GM21723 (cell line): ENCODE data around the gene SKP1.
"Not testable (repeated sequence)": the region's sequence is repeated elsewhere in the genome, so short reads cannot be mapped to it uniquely, and the experiment has no call there.

Experiments
- ATAC-seq: cut with Tn5 transposase; IDR thresholded peaks from one replicate; pipeline ENCODE4 v1.9.1; 2021; ENCODE audit warnings: mild to moderate bottlenecking, moderate library complexity; ENCODE audit not compliant: unreplicated experiment

Gene SKP1

GRCh38 chr5:134177369-134178095 lies 782 bp upstream of the SKP1 start:
- ATAC-seq, result no peak

GRCh38 chr5:134175921-134176510 lies 734 bp downstream of the SKP1 start:
- ATAC-seq, result peak; percentile 29

- no peak for ATAC-seq
Measured at GRCh38 chr5:134174841-134175839, 1.6 kb downstream of the SKP1 start.

DNA sequence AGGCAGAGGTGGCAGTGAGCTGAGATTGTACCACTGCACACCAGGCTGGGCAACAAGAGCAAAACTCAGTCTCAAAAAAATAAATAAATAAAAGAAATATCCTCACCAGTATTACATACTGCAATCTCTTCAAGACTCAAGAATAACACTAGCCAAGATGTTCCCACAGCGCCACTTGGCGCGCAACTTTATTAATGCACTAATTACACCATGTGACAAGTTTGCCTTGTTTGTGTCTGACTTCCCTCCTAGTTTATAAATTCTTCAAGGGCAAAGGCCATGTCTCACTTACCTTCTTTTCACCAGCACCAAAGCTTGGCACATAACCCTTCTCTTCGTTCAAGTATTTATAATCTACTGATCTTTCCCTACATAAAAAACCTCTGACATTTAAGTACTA lies 4.8 kb downstream of the SKP1 start:
- ATAC-seq, result no peak

DNA sequence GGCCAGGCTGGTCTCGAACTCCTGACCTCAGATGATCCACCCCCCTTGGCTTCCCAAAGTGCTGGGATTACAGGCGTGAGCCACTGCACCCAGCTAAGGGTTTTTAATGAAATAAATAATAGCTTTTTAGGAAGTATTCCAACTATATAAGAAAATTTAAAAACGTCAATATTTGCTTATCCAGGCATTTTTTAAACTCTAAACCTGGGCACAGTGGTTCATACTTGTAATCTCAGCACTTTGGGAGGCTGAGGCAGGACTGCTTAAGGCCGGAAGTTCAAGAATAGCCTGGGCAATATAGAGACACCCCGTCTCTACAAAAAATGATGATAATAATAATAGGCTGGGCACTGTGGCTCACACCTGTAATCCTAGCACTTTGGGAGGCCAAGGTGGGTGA lies 14.2 kb downstream of the SKP1 start:
- ATAC-seq, result no peak

GRCh38 chr5:134161513-134162395 lies 15.0 kb downstream of the SKP1 start:
- no peak for ATAC-seq

GRCh38 chr5:134153657-134154056 lies 23.1 kb downstream of the SKP1 start:
- no peak for ATAC-seq

DNA sequence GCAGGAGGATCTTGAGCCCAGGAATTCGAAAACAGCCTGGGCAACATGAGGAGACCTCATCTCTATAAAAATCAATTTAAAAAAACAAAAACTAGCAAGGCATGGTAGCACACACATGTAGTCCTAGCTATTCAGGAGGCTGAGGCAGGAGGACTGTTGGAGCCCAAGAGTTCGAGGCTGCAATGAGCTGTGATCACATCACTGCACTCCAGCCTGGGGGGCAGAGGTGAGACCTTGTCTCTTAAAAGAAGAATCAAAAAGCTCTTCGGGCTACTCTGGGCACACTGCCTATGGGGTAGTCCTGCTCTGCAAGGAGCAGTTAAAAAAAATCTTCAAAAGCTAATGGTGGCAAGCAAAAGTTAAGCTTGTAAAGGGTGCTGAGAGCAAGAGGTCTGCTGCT lies 23.5 kb downstream of the SKP1 start:
- no peak for ATAC-seq

DNA sequence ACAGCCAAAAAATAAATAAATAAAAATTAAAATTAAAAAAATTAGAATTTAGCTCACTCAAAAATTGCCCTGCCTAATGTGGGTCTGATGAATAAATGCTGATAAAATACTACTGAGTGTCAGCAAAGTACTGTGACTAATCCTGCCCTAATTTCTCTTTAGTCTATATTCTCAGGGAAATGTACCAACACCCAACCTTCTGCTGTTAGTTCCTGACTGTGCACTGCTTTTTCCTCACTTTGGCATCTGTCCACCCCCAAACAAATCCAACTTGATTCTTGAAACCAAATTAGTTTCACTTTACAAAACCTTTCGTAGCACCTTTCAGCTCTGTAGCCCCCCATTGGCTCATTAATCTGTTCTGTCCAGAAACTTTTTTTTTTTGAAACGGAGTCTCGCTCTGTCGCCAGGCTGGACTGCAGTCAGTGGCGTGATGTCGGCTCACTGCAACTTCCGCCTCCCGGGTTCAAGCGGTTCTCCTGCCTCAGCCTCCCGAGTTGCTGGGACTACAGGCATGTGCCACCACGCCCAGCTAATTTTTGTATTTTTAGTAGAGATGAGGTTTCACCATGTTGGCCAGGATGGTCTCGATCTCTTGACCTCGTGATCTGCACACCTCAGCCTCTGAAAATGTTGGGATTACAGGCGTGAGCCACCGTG lies 24.4 kb downstream of the SKP1 start:
- ATAC-seq, result not testable (repeated sequence)

DNA sequence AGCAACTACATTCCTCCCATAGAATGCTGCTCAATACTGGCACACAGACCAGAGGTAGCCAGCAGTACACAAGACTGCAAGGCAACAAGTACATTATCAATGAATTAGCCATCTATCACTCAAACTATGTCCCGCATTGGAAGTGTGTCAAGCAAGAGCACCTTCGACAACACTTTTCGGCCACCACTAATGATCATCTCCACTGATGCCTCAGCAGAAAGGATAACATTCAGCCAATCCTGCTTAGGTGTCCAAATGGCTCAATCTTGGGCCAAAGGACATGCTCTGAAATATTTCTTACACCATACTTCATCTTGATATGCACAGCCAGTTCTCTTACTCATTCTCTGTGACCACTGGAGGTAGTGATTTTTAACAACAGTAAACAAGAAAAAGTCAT lies 25.0 kb downstream of the SKP1 start:
- ATAC-seq, result no peak

DNA sequence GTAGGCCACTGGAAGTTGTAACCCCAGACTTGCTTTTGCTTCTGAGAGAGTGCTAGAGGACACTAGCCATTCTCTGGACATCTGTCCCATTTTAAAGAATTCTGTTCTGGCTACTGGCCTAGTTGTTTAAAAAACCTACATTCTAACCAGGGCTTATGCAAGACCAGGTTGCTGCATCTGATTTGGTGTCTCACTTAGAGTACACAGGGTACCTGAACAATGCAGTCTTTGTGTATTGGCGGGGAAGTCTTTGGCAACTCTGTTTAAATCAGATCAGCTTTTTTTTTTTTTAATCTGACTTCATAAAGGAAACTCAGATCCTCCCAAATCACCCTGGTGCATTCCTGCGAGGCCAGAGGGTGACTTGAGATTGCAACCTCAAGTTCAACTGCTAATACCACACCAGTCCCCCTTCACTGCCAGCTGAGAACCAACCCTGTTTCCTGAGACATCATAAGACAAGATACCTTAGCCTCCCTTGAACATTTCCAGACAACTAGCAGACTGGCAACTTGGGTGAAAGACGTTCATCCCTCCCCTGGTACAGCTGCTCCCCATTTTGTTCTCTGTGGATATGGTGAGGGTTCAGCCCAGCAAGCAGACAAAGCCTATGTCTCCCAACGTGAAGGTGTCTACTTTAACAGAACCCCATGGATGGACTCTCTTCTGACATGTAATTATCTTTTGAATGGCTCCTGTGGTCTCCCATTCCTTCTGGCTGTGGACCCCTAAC lies 27.0 kb downstream of the SKP1 start:
- ATAC-seq, result no peak

GRCh38 chr5:134148986-134149539 lies 27.7 kb downstream of the SKP1 start:
- no peak for ATAC-seq

- ATAC-seq, result no peak
Measured at GRCh38 chr5:134148316-134148715, 28.4 kb downstream of the SKP1 start.

DNA sequence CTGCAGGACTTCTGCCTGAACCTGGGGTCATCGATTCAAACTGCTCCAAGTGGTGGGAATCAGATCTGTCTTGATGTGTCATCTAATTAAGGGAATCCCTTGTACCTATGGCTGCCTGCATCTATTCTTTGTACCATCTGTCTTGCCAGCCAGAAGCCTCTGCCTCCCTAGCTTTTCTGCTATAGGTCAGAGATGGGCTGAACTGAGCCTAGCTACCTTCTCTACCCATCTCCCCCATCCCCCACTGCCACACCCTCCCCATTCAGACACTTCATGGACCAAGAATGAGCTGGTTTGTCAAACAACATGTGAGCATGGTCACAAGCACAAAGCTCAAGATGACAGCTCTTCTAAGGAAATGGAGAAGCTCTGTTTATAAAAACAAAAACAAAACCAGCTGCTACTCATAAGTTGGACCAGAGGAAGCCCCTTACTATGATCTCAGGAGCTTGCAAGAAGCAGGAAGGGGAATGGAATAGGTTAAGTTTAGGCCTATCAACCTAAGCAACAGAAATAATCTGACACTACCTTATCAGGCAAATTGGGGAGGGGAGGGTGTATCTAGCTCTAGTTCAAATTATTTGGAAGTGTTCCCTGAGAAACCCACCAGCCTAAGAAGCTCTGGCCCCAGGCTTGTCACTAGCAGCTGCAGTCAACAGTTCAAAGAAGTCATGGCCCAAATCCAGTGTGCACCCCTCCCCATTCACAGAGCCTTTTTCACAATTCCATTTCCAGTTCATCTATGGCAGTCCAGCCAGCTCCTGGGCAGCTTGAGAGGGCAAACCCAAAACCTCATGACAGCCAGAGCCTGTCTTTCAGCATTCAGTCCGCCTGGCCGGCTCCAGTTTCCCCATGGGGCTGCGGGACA lies 29.9 kb downstream of the SKP1 start:
- no peak for ATAC-seq

DNA sequence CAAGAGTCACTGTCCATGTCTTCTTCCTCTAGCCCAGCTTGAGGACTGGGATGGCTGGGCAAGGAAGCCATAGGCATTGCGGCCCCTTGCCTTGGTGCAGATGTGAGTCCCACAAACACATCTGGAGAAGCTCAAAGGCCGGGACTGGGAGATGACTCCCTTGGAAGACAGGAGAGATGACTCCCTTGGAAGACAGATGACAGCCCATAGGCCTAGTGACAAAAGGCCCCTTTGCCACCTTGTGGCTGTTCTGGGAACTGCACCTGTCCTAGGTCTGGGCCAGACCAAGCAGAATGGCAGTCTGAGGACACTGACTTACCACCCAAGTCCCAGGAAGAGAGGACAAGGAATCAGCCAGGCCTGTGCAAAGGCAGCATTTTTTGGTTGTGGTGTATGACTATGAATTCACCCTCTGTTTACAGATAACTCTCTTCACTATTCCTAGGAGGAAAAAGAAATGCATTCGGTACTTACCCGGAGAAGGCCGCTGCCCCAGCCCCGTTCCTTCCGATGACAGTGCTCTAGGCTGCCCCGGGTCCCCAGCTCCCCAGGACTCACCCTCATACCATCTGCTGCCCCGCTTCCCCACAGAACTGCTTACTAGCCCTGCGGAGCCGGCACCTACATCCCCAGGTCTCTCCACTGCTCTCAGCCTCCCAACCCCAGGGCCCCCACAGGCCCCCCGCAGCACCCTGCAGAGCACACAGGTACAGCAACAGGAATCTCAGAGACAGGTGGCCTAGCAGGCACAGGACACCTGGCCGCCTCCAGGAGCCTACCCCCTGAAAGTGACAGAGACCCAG lies 30.8 kb downstream of the SKP1 start:
- ATAC-seq, result no peak

GRCh38 chr5:134145041-134145757 lies 31.6 kb downstream of the SKP1 start:
- ATAC-seq, result no peak
